Breast epithelium (tissue), 3 donors: ENCODE results near the gene C11orf54. TPM values are rescaled to one million over a fixed set of nuclear protein-coding genes. Genes with fewer than 3 reads are reported as not detected.

Experiments
- total RNA-seq, 3 donors: library from RNA; depleted of rRNA; stranded (reverse); fragments of >200 nt; gene quantifications; one replicate each; pipeline ENCODE4 v1.1.0, GENCODE V29; 2016

The C11orf54 gene
- total RNA-seq, 3 donors from 2014 or later, result 32.8 to 53.7 (median 53.1) TPM

Other genes with a start within 250 kb of the C11orf54 start
- gene SMCO4, start 198.3 kb upstream of the C11orf54 start, total RNA-seq, result 10 to 100 TPM; 13.4 to 64.4 (median 21.0) TPM
- 10 to 100 TPM; 18.9 to 31.2 (median 21.0) TPM for gene CEP295, start 80.0 kb upstream of the C11orf54 start, total RNA-seq
- 100 to 1,000 TPM in 2 of 3 donors, 10 to 100 TPM in 1; 91.5 to 172 (median 154) TPM for gene TAF1D, start 177 bp upstream of the C11orf54 start, total RNA-seq
- 10 to 100 TPM; 20.6 to 47.0 (median 29.8) TPM for gene MED17, start 42.6 kb downstream of the C11orf54 start, total RNA-seq
- under 1 TPM in 1 of 3 donors, not detected in 2; 0.29 TPM for gene VSTM5, start 108.9 kb downstream of the C11orf54 start, total RNA-seq